HepG2 (cell line): ENCODE data around the gene ARL10. TPM values are rescaled to one million over a fixed set of nuclear protein-coding genes. Genes with fewer than 3 reads are reported as not detected.

Source experiments
- ATF2 ChIP-seq: sonication (generic); formaldehyde crosslinking; IDR thresholded peaks from 2 replicates; pipeline ENCODE4 v1.4.0; 2020; ENCODE audit warnings: missing genetic modification reagents
- HHEX ChIP-seq: IDR thresholded peaks from 2 replicates; pipeline ENCODE4 v1.6.1; 2016; ENCODE audit warnings: control low read depth
- IRX3 ChIP-seq: sonication (generic); formaldehyde crosslinking; IDR thresholded peaks from 2 replicates; pipeline ENCODE4 v1.8.1; 2023; ENCODE audit warnings: mild to moderate bottlenecking, low read depth, missing genetic modification reagents, borderline replicate concordance
- NBN ChIP-seq: fragments of 450-650 bp; conservative IDR thresholded peaks from 2 replicates; pipeline ENCODE4 v1.6.1; 2017
- SOX13 ChIP-seq, 3 experiments: fragments of 450-650 bp in 1 of 3; sonication (generic) in 1 of 3; formaldehyde crosslinking in 1 of 3; IDR thresholded peaks in 2 of 3; conservative IDR thresholded peaks in 1 of 3; 2 replicates each; pipeline versions ENCODE4 v1.5.0 to v1.6.1; 2016 to 2020; ENCODE audit warnings: antibody characterized with exemption in 1 of 3, mild to moderate bottlenecking in 1 of 3, missing compliant biosample characterization in 1 of 3, missing genetic modification reagents in 1 of 3, moderate library complexity in 1 of 3
- STAT5B ChIP-seq: sonication (generic); formaldehyde crosslinking; IDR thresholded peaks from 2 replicates; pipeline ENCODE4 v1.4.0; 2020; ENCODE audit warnings: missing genetic modification reagents
- TCF7 ChIP-seq: sonication (generic); IDR thresholded peaks from 2 replicates; pipeline ENCODE4 v1.6.1; 2016; ENCODE audit warnings: antibody characterized with exemption, low read depth
- THRA ChIP-seq: sonication (generic); formaldehyde crosslinking; IDR thresholded peaks from 2 replicates; pipeline ENCODE4 v1.4.0; 2020; ENCODE audit warnings: missing genetic modification reagents, borderline replicate concordance
- TIGD3 ChIP-seq: sonication (generic); formaldehyde crosslinking; IDR thresholded peaks from 2 replicates; pipeline ENCODE4 v1.5.1; 2020; ENCODE audit warnings: mild to moderate bottlenecking, missing genetic modification reagents, borderline replicate concordance
- ZFP90 ChIP-seq: sonication (generic); formaldehyde crosslinking; IDR thresholded peaks from 2 replicates; pipeline ENCODE4 v1.8.0; 2022; ENCODE audit warnings: missing genetic modification reagents, mild to moderate bottlenecking, inconsistent platforms, borderline replicate concordance
- ZNF224 ChIP-seq: sonication (generic); formaldehyde crosslinking; IDR thresholded peaks from 2 replicates; pipeline ENCODE4 v1.5.0; 2020; ENCODE audit warnings: mild to moderate bottlenecking, missing genetic modification reagents
- ZNF382 ChIP-seq: sonication (generic); formaldehyde crosslinking; IDR thresholded peaks from 2 replicates; pipeline ENCODE4 v1.5.0; 2020; ENCODE audit warnings: missing genetic modification reagents, mild to moderate bottlenecking, borderline replicate concordance
- ZNF431 ChIP-seq: sonication (generic); formaldehyde crosslinking; IDR thresholded peaks from 2 replicates; pipeline ENCODE4 v1.9.0; 2022; ENCODE audit warnings: missing genetic modification reagents, low read depth, mild to moderate bottlenecking, borderline replicate concordance
- ZNF607 ChIP-seq: sonication (generic); formaldehyde crosslinking; IDR thresholded peaks from 2 replicates; pipeline ENCODE4 v1.5.1; 2020; ENCODE audit warnings: missing genetic modification reagents, mild to moderate bottlenecking, borderline replicate concordance
- ZNF614 ChIP-seq: IDR thresholded peaks from 2 replicates; pipeline ENCODE4 v1.6.1; 2018; ENCODE audit warnings: missing biosample characterization, missing genetic modification reagents, inconsistent platforms, borderline replicate concordance
- ZNF660 ChIP-seq: sonication (generic); formaldehyde crosslinking; IDR thresholded peaks from 2 replicates; pipeline ENCODE4 v1.5.1; 2020; ENCODE audit warnings: mild to moderate bottlenecking, low read depth, missing genetic modification reagents, borderline replicate concordance
- ZNF775 ChIP-seq: sonication (generic); formaldehyde crosslinking; IDR thresholded peaks from 2 replicates; pipeline ENCODE4 v1.4.0; 2020; ENCODE audit warnings: missing genetic modification reagents, mild to moderate bottlenecking, moderate library complexity, borderline replicate concordance
- polyA plus RNA-seq, 8 experiments: library from polyadenylated mRNA; depleted of rRNA in 3 of 8; stranded (reverse) in 7 of 8; unstranded in 1 of 8; fragments of >200 nt; fragmentation: Illumina TruSeq in 4 of 8; extraction: Trizol in 4 of 8; gene quantifications; 2 replicates each; pipeline versions ENCODE4 v1.2.1 to v1.2.3, GENCODE V29; 2011 to 2016; ENCODE audit warnings: low read depth in 4 of 8, missing spikeins in 1 of 8, mixed read lengths in 1 of 8; ENCODE audit not compliant: insufficient read depth in 1 of 8
- total RNA-seq, 5 experiments: library from RNA; depleted of rRNA; stranded (reverse); fragments of >200 nt; fragmentation: Illumina TruSeq; extraction: Trizol; gene quantifications; 2 replicates each; pipeline ENCODE4 v1.2.3, GENCODE V29; 2016; ENCODE audit warnings: low read depth in 1 of 5
- TF ChIP-seq, protein P1 (sequence below), 2 experiments: IDR thresholded peaks; 2 replicates each; pipeline ENCODE4 v1.6.1; 2011 to 2012; ENCODE audit warnings: low read length in 2 of 2, borderline replicate concordance in 1 of 2, low read depth in 1 of 2, mild to moderate bottlenecking in 1 of 2, moderate library complexity in 1 of 2
- TF ChIP-seq, protein P2 (sequence below): sonication (generic); formaldehyde crosslinking; IDR thresholded peaks from 2 replicates; pipeline ENCODE4 v1.4.0; 2020; ENCODE audit warnings: missing genetic modification reagents

ARL10 gene
- total and polyA plus RNA-seq, 2 of the 13 experiments (the other 11 are each of a cell fraction or from before 2014, with no cell fraction given), result 0.18 to 0.50 TPM

DNA sequence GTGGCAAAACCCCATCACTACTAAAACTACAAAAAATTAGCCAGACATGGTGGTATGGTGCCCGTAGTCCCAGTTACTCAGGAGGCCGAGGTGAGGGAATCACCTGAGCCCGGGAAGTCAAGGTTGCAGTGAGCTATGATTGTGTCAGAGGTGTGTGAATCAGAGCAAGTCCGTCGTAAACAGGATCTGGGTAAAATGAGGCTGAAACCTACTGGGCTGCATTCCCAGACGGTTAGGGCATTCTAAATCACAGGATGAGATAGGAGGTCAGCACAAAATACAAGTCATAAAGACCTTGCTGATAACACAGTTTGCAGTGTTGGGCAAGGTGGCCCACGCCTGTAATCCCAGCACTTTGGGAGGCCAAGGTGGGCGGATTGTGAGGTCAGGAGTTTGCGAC, 53.0 kb downstream of the ARL10 start (continued):
- TF ChIP-seq, protein P1, sequence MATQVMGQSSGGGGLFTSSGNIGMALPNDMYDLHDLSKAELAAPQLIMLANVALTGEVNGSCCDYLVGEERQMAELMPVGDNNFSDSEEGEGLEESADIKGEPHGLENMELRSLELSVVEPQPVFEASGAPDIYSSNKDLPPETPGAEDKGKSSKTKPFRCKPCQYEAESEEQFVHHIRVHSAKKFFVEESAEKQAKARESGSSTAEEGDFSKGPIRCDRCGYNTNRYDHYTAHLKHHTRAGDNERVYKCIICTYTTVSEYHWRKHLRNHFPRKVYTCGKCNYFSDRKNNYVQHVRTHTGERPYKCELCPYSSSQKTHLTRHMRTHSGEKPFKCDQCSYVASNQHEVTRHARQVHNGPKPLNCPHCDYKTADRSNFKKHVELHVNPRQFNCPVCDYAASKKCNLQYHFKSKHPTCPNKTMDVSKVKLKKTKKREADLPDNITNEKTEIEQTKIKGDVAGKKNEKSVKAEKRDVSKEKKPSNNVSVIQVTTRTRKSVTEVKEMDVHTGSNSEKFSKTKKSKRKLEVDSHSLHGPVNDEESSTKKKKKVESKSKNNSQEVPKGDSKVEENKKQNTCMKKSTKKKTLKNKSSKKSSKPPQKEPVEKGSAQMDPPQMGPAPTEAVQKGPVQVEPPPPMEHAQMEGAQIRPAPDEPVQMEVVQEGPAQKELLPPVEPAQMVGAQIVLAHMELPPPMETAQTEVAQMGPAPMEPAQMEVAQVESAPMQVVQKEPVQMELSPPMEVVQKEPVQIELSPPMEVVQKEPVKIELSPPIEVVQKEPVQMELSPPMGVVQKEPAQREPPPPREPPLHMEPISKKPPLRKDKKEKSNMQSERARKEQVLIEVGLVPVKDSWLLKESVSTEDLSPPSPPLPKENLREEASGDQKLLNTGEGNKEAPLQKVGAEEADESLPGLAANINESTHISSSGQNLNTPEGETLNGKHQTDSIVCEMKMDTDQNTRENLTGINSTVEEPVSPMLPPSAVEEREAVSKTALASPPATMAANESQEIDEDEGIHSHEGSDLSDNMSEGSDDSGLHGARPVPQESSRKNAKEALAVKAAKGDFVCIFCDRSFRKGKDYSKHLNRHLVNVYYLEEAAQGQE (IDR thresholded peaks at IDR 0.05; ENCODE audit: borderline replicate concordance in 1 of 2, low read depth in 1 of 2, low read length in 2 of 2), result no peak
- TF ChIP-seq ZNF660 (CRISPR knock-in tag) (no peak), ZNF607 (no peak), ZNF224 (no peak), ZFP90 (no peak), ZNF775 (CRISPR knock-in tag) (no peak), ZNF382 (no peak), TCF7 (no peak), STAT5B (no peak), TIGD3 (CRISPR knock-in tag) (no peak), SOX13 (IDR thresholded peaks at IDR 0.05) (no peak), SOX13 (CRISPR knock-in tag; conservative IDR thresholded peaks at IDR 0.05 in 1 of 2, IDR thresholded peaks at IDR 0.05 in 1 of 2) (peak in 1 of 2 experiments; percentile 25; a peak in 1 of 4 replicates), NBN (no peak), HHEX (CRISPR knock-in tag) (no peak), ZNF614 (CRISPR knock-in tag) (no peak), THRA (CRISPR knock-in tag) (0 out of 2 replicates have a peak, but pooled peaks have one; percentile 22), IRX3 (no peak), ZNF431 (CRISPR knock-in tag) (no peak), ATF2 (peak; percentile 45; the same call in 1 of the 2 replicates)
- TF ChIP-seq, protein P2, sequence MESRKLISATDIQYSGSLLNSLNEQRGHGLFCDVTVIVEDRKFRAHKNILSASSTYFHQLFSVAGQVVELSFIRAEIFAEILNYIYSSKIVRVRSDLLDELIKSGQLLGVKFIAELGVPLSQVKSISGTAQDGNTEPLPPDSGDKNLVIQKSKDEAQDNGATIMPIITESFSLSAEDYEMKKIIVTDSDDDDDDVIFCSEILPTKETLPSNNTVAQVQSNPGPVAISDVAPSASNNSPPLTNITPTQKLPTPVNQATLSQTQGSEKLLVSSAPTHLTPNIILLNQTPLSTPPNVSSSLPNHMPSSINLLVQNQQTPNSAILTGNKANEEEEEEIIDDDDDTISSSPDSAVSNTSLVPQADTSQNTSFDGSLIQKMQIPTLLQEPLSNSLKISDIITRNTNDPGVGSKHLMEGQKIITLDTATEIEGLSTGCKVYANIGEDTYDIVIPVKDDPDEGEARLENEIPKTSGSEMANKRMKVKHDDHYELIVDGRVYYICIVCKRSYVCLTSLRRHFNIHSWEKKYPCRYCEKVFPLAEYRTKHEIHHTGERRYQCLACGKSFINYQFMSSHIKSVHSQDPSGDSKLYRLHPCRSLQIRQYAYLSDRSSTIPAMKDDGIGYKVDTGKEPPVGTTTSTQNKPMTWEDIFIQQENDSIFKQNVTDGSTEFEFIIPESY (CRISPR knock-in tag), result 0 out of 2 replicates have a peak, but pooled peaks have one; percentile 16
